ENCODE measurements around the gene TTC28.
A peak's percentile ranks its signal among the peaks of the same experiment; 100 is the strongest.

TTC28 gene

GRCh38 chr22:28129319-28129962 lies 550.2 kb downstream of the TTC28 start:
- no peak overlapping the region for H3K4me3 ChIP-seq (ENCODE audit: low read depth, low read length)
- H3K36me3 ChIP-seq (ENCODE audit: control insufficient read depth in 2 of 2, insufficient read depth in 1 of 2, low read length in 2 of 2), result no peaks in the 10 kb centered on the region
- no peaks in the 10 kb centered on the region; the same call in 1 of the 2 replicates for H3K4me1 ChIP-seq (ENCODE audit: control insufficient read depth, insufficient read depth, low read length)
- no peaks in the 10 kb centered on the region for H3K9me3 ChIP-seq (ENCODE audit: control insufficient read depth, insufficient read depth, low read depth, low read length)
- ChIA-PET POLR2A (no interaction called here), CTCF (interaction anchor here (0.6 to 1.2 kb wide), 2 partner anchors 17 to 69 kb away, joined by 3 to 10 read pairs; no protein-coding TSS in a partner anchor)
- no peak overlapping the region for H3K27ac ChIP-seq (ENCODE audit: extremely low read depth, low read depth, low read length)
- 0 out of 2 replicates have a peak, but pooled peaks have one; percentile 19 for TF ChIP-seq HIC1 (tag by site-specific recombination; IDR thresholded peaks at IDR 0.05)
- no peak for TF ChIP-seq ZNF146 (tag by site-specific recombination; IDR thresholded peaks at IDR 0.05)
- TF ChIP-seq, protein P1, sequence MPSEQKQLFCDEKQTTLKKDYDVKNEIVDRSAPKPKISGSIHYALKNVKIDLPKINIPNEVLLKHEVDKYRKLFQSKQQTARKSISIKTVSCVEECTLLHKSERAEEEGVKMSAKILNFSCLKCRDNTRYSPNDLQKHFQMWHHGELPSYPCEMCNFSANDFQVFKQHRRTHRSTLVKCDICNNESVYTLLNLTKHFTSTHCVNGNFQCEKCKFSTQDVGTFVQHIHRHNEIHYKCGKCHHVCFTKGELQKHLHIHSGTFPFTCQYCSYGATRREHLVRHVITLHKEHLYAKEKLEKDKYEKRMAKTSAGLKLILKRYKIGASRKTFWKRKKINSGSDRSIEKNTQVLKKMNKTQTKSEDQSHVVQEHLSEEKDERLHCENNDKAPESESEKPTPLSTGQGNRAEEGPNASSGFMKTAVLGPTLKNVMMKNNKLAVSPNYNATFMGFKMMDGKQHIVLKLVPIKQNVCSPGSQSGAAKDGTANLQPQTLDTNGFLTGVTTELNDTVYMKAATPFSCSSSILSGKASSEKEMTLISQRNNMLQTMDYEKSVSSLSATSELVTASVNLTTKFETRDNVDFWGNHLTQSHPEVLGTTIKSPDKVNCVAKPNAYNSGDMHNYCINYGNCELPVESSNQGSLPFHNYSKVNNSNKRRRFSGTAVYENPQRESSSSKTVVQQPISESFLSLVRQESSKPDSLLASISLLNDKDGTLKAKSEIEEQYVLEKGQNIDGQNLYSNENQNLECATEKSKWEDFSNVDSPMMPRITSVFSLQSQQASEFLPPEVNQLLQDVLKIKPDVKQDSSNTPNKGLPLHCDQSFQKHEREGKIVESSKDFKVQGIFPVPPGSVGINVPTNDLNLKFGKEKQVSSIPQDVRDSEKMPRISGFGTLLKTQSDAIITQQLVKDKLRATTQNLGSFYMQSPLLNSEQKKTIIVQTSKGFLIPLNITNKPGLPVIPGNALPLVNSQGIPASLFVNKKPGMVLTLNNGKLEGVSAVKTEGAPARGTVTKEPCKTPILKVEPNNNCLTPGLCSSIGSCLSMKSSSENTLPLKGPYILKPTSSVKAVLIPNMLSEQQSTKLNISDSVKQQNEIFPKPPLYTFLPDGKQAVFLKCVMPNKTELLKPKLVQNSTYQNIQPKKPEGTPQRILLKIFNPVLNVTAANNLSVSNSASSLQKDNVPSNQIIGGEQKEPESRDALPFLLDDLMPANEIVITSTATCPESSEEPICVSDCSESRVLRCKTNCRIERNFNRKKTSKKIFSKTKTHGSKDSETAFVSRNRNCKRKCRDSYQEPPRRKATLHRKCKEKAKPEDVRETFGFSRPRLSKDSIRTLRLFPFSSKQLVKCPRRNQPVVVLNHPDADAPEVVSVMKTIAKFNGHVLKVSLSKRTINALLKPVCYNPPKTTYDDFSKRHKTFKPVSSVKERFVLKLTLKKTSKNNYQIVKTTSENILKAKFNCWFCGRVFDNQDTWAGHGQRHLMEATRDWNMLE (tag by site-specific recombination; conservative IDR thresholded peaks at IDR 0.05; ENCODE audit: low read depth), result no peak
- 0 out of 2 replicates have a peak, but pooled peaks have one; percentile 19 for TF ChIP-seq KLF8 (tag by site-specific recombination; IDR thresholded peaks at IDR 0.05)
- no peak for TF ChIP-seq REPIN1 (tag by site-specific recombination; IDR thresholded peaks at IDR 0.05; ENCODE audit: low read depth)
- no peak for TF ChIP-seq ZNF426 (tag by site-specific recombination; IDR thresholded peaks at IDR 0.05)
- TF ChIP-seq OSR2 (tag by site-specific recombination; IDR thresholded peaks at IDR 0.05), result peak; percentile 89
- no peak for TF ChIP-seq ZNF549 (tag by site-specific recombination; IDR thresholded peaks at IDR 0.05)
- TF ChIP-seq WT1 (tag by site-specific recombination; IDR thresholded peaks at IDR 0.05), result no peak
- peak; percentile 14; the same call in 1 of the 2 replicates for TF ChIP-seq PRDM6 (tag by site-specific recombination; IDR thresholded peaks at IDR 0.05)
- TF ChIP-seq, protein P2, sequence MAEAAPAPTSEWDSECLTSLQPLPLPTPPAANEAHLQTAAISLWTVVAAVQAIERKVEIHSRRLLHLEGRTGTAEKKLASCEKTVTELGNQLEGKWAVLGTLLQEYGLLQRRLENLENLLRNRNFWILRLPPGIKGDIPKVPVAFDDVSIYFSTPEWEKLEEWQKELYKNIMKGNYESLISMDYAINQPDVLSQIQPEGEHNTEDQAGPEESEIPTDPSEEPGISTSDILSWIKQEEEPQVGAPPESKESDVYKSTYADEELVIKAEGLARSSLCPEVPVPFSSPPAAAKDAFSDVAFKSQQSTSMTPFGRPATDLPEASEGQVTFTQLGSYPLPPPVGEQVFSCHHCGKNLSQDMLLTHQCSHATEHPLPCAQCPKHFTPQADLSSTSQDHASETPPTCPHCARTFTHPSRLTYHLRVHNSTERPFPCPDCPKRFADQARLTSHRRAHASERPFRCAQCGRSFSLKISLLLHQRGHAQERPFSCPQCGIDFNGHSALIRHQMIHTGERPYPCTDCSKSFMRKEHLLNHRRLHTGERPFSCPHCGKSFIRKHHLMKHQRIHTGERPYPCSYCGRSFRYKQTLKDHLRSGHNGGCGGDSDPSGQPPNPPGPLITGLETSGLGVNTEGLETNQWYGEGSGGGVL (tag by site-specific recombination; IDR thresholded peaks at IDR 0.05), result no peak
- no peak for TF ChIP-seq TCF7L2 (IDR thresholded peaks at IDR 0.05; ENCODE audit: borderline replicate concordance, low read depth, low read length)
- TF ChIP-seq GLIS1 (tag by site-specific recombination; IDR thresholded peaks at IDR 0.05), result peak; percentile 97
- no peak for TF ChIP-seq SCRT1 (tag by site-specific recombination; IDR thresholded peaks at IDR 0.05; ENCODE audit: borderline replicate concordance)
- no peak for TF ChIP-seq ZNF544 (tag by site-specific recombination; IDR thresholded peaks at IDR 0.05)
- TF ChIP-seq RBAK (tag by site-specific recombination; IDR thresholded peaks at IDR 0.05), result no peak

All from HEK293 (cell line).